Hypothalamus (tissue), 51 donors: ENCODE data around the gene GNAZ.
"Not testable (repeated sequence)": the region's sequence is repeated elsewhere in the genome, so short reads cannot be mapped to it uniquely, and the experiment has no call there.

Source experiments
- DNase-seq, 51 donors: peaks; one replicate each; lab custom pipeline; 2025; lab: John Stamatoyannopoulos, UW

Gene GNAZ

DNA sequence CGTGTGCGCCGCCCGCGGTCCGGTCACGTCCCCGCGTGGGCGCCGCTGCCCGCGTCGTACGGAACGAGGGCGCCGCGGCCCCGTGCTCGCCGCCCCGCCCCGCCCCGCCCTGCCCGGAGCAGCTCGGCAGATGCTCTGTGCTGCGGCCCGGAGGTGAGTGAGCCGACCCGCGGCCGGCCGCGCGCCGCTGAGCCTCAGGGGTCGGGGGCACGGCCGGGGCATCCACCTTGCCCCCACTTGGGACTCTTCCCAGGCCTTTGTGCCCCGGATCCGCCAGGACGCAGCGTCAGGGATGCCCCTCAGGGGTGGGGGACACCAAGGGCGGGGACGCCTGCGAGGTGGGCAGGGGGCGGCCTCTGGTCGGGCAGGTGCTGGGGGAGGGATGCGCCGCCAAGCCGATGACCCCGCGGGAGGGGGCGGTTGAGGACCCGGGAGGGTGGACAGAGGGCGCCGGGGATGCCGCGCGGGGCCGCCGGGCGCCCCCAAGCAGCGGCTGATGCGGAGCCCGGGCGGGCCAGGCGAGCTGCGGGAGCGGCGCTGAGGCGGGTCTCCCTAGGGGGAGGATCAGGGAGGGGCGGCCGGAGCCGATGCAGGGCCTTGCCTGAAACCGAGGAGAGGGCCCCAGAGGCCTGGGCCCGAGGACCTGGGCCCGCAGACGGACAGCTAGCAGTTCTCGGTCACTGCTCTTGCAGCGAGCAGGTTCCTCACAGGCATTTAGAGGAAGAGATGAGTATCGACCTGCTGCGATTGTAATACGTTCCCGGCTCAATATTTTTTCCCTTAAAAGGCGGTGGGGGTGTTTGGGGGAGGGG lies at the start of gene GNAZ:
TSS of gene GNAZ (plus strand) at position 102 of the 812 bp plus-strand sequence. CDS start 25,177 bp downstream, outside the sequence.
- DNase-seq, result peak in 21 of 51 donors; percentile 18 to 67 (median 41)

DNA sequence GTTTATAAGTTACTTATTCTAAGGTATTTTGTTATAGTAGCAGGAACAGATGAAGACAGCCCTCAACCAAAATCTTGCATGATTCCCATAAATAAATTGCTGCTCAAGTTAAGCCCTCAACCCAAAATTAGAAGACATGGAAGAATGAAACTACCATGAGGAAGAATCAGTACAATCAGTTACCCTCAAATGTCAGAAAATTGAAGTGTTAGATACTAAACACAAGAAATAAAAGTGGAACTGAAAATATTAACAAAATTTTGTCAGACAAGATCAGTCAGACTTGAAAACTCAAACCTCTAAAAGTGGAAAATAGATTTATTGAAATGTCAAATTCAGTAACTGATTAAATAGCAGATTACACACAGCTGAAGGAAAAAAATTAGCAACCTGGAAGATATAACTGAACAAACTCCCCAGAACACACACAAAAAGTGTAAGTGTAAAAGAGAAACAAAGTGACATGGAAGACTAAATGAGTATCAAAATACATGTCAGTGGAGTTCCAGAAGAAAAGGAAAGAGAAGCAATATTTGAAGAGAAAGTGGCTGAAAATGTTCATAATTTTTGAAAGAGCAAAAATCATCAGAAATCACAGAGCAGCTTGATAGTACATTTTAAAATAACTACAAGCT lies 49.5 kb upstream of the GNAZ start:
- DNase-seq, result no peak

- DNase-seq, result not testable (repeated sequence)
Measured at GRCh38 chr22:23021660-23022353, 48.5 kb upstream of the GNAZ start.

GRCh38 chr22:23023294-23023693 lies 47.0 kb upstream of the GNAZ start:
- no peak for DNase-seq

DNA sequence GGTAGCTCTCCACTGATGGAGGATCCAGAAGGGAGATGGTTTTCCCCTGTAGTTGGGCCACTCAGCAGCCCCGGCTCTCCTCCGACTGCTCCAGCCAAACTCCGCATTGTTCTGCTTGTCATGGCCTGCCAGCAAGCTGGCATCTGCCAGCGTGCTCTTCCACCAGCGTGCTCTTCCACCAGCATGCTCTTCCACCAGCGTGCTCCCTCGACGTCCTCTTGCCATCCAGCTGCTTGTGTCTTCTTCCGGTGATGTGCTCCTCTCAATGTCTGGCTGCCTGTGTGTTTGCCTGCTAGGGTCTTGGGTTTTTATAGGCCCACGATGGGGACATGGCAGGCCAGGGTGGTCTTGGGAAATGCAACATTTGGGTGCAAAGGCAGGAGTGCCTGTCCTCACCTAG lies 43.5 kb upstream of the GNAZ start:
- no peak for DNase-seq

DNA sequence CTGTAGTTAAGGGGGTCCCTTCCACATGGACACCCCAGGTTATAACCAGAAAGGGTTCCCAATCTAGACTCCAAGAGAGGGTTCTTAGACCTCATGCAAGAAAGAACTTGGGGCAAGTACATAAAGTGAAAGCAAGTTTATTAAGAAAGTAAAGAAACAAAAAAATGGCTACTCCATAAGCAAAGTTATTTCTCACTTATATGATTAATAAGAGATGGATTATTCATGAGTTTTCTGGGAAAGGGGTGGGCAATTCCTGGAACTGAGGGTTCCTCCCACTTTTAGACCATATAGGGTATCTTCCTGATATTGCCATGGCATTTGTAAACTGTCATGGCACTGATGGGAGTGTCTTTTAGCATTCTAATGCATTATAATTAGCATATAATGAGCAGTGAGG lies 42.5 kb upstream of the GNAZ start:
- DNase-seq, result not testable (repeated sequence)

DNA sequence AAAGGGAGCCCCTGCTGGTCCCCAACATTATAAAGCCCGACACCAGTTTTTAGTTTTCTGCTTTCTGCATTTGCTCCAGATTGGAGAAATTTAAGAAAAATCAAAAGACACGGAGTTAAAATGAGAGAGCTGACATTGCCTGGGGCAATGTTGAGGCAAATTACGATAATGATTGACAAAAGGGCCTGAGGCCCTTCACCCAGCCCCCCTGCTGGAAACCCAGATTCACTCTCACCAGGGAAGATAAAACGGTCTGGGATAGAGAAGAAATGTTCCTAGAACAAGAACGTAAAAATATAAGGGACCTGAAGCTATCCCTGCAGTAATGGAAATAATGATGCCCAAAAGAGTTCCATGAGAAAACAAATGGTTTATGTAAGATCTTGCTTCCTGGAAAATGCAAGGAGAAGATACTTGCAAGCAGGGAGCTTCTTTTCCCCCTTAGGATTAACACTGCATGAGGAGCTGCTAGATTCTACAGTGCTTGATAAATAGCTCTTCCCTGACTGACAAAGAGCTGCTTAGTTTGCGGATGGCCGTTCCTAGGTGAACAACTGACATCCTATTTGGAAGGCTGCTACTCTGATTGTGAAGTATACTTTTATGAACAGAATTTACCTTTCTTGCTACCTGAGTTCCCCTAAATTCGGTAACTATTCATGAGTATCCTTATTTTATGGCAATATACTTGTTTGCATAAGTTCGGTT lies 40.6 kb upstream of the GNAZ start:
- DNase-seq, result no peak

DNA sequence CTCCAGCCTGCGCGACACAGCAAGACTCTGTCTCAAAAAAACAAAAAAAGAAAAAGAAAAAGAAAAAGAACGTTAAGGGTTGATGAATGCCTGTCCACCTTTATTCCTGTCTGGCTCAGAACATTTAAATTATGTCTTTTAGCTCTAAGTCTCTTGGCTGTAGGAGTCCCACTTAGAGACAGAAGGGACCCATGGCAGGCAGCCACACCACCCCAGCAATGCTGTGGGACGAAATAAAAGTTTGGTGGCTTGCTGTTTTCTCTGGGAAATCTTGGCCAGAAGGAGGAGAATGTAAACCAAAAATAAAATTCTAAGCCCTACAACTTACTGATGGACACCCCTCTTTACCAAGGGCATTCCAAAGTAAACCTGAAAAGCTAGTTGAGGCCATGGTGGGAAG lies 38.9 kb upstream of the GNAZ start:
- DNase-seq, result no peak

DNA sequence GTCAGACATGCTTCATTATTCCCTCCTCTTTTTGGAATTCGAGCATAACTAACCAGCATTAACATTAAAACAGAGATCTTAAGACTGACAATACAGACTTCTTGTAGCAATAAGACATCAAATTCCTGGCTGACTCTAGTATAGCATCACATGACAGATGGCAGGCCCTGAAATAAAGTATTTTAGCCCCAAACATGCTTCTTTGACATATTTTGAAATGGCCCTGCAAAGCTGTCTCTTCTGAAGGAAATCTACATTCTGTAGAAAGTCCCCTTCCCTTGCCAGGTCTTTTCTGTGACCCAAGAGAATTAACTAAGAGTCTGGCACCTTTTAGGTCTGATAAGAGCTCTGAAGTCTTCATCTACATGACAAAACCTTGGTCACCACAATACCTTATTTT lies 38.5 kb upstream of the GNAZ start:
- no peak for DNase-seq

DNA sequence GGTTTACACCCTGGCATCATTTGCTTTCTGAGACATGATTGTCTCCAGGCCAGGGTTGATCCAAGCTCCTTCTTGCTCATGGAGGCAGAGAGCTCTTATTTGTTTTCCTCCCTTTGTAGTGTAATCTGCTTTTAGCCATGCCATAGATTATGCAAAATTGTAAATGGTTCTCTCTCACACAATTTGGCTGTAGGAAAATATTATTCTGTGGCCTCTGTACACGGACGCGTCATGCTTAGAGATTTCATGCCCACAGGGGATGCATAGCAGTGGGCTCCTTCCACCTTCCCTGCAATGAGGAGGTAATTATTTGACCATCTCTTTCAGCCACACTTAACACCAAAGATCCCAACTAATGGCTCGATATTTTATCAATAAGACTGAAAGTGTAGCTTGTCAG lies 37.7 kb upstream of the GNAZ start:
- DNase-seq, result no peak

GRCh38 chr22:23033116-23033905 lies 37.0 kb upstream of the GNAZ start:
- DNase-seq, result peak in 14 of 51 donors; percentile 1 to 47 (median 11)

DNA sequence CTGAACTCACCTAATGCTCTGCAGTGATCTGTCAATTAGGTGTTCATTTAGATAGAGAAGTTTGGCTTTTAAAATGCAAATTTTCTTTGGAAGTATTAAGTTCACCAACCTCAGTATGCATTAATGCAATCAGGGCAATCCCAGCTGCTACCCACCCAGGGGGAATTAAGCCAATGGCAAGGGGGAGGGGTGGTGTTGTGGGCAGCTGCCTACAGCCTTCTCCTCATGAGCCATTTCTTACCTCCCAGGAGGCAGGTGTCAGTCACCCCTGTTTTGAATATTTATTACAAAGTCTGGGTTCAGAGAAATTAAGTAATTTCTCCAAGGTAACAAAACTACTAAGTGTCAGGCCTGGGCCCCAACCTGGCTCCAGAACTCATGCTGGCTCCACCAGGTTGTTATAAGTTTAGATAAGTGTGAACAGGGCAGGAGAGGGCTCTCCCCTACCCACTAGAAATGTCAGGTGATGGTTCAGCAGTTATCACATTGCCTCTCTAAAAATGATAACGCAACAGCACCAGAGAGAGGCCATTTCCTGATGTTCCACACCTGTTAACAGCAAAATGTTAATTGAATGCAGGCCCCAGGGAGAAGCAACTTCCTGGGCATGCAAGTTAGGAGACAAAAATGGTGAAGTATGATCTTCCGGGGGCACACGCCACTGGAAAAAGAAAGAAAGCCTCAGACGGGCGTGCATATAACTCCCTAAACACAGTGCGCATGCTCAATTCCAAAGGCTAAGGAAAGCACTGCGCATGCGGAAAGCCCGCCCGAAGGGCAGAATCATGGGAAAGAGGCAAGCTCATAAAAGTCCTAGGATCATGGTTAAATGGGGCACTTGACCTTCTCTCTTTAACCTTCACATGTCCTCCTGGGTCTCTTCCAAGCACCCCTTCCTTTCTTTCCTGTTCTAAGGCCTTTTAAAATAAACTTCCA lies 35.4 kb upstream of the GNAZ start:
- no peak for DNase-seq

DNA sequence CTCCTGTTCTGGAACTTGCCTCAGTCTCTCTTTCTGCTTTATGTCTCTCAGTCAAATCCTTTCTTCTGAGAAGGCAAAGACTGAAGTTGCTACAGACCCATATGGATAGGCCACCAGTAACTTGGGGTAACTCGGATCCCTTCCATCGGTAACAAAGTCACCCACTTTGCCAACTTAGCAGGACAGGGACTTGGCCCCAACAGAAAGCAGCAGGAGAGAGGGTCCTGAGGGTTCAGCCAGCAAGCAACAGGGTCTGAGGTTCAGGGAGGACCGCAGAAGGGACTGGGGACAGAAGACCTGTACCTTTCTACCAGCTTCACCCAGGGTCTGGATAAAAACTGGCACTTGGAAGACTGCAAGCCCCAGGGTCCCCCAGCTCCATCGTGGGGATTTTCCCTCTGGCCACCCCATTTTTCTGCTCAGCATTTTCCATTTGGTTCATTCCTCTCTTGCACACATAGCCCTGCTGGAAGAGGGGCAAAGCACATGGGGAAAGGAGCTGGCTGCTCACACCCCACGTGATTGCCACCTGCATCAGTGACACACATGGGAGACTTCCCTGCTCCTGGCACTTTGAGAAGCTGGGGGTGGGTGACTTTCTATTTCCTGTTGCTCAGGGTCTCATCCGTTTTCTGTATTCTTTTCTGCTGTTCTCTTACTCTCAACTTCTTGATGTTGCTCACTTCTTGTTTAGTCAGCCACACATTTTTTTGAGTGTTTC lies 34.6 kb upstream of the GNAZ start:
- no peak for DNase-seq

- DNase-seq, result no peak
Measured at GRCh38 chr22:23036684-23037428, 33.5 kb upstream of the GNAZ start.

- DNase-seq, result no peak
Measured at GRCh38 chr22:23037429-23038333, 32.6 kb upstream of the GNAZ start.

DNA sequence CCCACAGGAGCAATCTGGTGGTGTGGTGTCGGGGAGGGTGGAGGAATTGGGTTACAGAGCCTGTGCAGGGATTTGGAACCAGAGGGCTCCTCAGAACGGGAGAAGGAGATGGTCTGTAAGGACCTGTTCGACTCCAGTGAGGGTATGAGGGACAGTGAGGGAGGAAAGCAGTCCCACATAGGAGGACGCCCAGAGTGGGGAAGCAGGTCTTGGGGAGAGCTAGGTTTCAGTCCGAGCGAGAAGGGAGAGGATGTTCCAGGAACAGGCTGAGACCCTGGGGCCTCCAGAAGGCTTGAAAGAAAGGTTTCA lies 32.0 kb upstream of the GNAZ start:
- no peak for DNase-seq

DNA sequence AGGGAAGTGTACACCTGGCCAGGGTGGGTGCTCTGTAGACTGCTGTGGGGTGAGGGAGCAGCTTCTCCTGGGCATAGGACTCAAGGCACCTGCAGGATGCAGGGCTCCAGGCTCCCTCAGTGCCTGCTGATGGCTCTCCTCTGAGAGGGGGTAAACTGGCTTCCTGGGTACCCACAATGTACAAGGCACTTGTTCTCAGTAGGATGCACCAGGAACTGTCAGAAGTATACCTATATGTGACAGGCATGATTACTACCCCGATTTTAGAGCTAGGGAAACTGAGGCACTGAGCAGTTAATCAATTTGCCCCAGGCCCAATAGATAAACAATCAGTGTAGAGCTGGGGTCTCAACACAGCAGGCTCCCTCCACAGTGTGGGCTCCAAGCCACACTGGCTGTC lies 31.4 kb upstream of the GNAZ start:
- DNase-seq, result no peak
